Measurements from ENCODE around the gene MEF2D. TPM values are rescaled to one million over a fixed set of nuclear protein-coding genes. Genes with fewer than 3 reads are reported as not detected.

MEF2D gene
- total RNA-seq, 1 donor from 2014 or later, result 20.7 TPM

DNA sequence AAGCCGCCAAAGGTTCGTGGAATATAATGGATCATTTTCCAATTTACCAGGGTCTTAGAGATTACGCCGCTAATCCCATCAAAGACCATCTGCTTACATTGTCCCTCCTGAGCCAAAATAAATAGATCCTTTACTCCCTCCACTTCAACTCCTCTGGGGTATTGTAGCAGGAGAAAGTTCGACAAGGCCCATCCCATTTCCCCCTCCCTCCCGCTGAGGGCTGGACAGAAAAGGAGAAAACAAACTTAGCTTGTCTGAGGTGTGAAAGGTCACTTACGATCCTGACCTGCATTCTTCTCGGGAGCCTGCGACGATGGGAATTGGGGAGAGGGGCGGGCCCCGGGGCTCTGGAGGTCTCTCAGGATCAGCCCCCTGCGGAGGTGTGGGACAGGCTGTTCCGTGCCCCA, 60.8 kb downstream of the MEF2D start:
- no peak for DNase-seq (ENCODE audit: extremely low spot score, unreplicated experiment)
- H3K4me3 Mint-ChIP-seq, result no peak overlapping the region
- H3K4me1 Mint-ChIP-seq (ENCODE audit: unreplicated experiment), result peaks cover 8% of the 10 kb centered on the region
- H3K9me3 Mint-ChIP-seq, result no peaks in the 10 kb centered on the region
- H3K27ac Mint-ChIP-seq, result no peak overlapping the region
- no peaks in the 10 kb centered on the region for H3K36me3 Mint-ChIP-seq
- TF ChIP-seq, protein P1, sequence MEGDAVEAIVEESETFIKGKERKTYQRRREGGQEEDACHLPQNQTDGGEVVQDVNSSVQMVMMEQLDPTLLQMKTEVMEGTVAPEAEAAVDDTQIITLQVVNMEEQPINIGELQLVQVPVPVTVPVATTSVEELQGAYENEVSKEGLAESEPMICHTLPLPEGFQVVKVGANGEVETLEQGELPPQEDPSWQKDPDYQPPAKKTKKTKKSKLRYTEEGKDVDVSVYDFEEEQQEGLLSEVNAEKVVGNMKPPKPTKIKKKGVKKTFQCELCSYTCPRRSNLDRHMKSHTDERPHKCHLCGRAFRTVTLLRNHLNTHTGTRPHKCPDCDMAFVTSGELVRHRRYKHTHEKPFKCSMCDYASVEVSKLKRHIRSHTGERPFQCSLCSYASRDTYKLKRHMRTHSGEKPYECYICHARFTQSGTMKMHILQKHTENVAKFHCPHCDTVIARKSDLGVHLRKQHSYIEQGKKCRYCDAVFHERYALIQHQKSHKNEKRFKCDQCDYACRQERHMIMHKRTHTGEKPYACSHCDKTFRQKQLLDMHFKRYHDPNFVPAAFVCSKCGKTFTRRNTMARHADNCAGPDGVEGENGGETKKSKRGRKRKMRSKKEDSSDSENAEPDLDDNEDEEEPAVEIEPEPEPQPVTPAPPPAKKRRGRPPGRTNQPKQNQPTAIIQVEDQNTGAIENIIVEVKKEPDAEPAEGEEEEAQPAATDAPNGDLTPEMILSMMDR (conservative IDR thresholded peaks at IDR 0.05), result no peak
- peaks cover 94% of the 10 kb centered on the region for H3K27me3 Mint-ChIP-seq

DNA sequence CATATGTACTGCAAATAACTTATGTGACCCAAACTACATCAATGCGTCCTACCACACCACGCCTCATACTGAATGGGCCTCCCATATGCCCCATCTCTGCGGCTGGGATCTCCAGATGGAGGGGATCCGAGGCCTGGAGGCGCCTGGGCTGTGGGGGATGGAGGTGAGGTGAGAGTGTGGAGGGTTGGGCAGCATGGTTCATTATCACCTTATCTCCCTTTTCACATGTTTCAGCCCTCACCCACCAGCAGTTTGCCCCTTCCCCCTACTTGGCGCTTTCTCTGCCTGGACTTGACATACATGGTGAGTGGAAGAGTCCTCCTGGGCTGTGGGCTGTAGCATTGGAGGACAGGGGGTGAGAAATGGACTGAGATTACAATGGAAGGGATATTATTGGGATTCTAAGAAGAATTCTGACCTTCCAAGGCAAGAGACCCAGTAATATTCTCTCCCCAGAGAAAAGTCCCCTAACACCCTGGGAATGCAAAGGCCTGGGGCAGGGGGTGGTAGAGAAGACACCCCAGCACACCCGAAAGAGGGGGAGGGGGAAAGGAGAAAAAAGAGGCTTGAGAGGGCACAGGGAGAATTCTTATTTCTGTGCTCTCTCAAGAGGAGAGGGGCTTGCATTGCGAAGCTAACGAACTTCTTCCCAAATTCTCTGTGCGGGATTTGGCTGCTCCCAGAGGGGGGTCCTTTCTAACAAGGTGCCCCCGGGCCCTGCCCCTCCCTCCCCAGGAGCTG, 61.4 kb downstream of the MEF2D start:
- Mint-ChIP-seq H3K9me3 (no peaks in the 10 kb centered on the region), H3K27ac (no peak overlapping the region)

DNA sequence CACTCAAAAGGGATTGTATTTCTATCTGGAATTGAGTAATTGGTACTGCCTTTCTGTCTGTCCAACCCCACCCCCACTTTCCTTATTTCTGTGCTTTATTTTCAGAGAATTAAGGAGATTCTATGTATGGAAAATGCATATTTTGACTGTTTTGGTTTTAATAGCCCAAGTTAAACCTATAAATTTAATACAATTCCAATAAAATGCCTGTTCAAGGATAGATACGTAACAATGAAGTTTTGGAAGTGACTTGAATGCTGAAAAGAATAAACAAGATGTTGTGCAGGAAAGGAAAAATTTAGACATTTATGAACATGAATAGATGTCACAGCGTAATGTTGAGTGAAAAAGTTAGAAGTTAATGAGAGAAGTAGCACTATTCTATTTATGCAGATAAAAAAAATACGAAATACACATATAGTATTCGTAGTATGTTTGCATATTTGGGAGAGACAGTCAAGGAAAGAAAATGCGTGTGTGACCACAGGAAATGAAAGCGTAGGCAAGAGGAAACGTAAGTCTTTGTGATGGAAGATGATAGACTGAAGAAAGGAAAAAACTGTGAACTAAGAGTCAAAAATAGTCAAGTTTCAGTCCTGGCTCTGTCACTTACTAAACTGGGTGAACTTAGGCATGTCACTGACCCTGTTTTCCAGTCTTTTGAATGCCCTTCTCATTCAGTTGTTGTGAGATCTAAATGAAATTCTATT, 62.1 kb downstream of the MEF2D start:
- peaks cover 96% of the 10 kb centered on the region for H3K27me3 Mint-ChIP-seq
- no peak overlapping the region for H3K27ac Mint-ChIP-seq
- TF ChIP-seq, protein P1 (conservative IDR thresholded peaks at IDR 0.05), result no peak
- H3K4me1 Mint-ChIP-seq (ENCODE audit: unreplicated experiment), result peaks cover 8% of the 10 kb centered on the region
- H3K9me3 Mint-ChIP-seq, result no peaks in the 10 kb centered on the region
- DNase-seq (ENCODE audit: extremely low spot score, unreplicated experiment), result no peak
- H3K4me3 Mint-ChIP-seq, result no peak overlapping the region
- no peaks in the 10 kb centered on the region for H3K36me3 Mint-ChIP-seq

More for the DNA sequence above, 61.4 kb downstream of the MEF2D start:
- H3K27me3 Mint-ChIP-seq, result peaks cover 94% of the 10 kb centered on the region
- no peak overlapping the region for H3K4me3 Mint-ChIP-seq
- TF ChIP-seq, protein P1 (conservative IDR thresholded peaks at IDR 0.05), result no peak
- peaks cover 8% of the 10 kb centered on the region for H3K4me1 Mint-ChIP-seq (ENCODE audit: unreplicated experiment)
- DNase-seq (ENCODE audit: extremely low spot score, unreplicated experiment), result no peak
- no peaks in the 10 kb centered on the region for H3K36me3 Mint-ChIP-seq

DNA sequence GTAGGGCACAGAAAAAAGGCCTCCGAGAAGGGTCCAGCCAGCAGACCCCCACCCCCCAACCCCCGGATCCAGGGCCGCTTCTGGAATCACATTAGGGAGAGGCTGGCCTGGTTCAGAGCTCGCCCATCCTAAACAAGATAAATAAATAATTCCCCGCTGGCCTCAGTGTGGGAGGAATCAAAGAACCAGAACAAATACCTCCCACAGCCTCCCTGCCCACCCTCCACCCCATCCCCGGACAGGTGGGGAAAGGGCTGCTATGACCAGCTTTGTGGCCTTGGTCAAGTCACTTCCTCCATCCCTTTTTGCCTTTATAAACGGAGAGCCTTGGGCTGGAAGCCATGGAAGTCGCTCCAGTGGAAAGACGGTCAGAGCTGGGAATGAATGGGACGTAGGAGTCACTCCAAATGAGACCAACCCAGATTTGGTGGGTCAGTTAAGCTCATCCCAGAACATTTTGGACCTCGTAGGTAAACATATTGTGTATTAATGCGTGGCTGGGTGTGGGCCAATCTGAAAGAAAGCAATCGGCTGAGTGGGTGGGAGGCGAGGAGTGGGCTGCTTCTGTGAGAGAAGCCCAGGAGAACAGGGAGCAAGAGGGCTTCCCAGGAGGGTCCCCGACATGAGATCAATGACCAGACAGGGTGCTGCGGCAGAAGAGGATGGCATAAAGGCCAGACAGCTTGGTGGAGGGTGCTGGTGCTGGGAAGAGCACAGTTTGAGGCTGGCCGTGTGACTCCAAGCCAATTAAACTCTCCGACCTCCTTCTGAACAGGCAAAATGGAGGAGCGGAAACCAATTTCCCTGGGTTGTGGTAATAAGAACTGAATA, 63.3 kb downstream of the MEF2D start:
- no peak overlapping the region for H3K4me3 Mint-ChIP-seq
- no peaks in the 10 kb centered on the region for H3K9me3 Mint-ChIP-seq
- peaks cover 8% of the 10 kb centered on the region for H3K4me1 Mint-ChIP-seq (ENCODE audit: unreplicated experiment)
- TF ChIP-seq, protein P1 (conservative IDR thresholded peaks at IDR 0.05), result no peak
- H3K36me3 Mint-ChIP-seq, result no peaks in the 10 kb centered on the region
- peaks cover 96% of the 10 kb centered on the region for H3K27me3 Mint-ChIP-seq
- no peak for DNase-seq (ENCODE audit: extremely low spot score, unreplicated experiment)
- H3K27ac Mint-ChIP-seq, result no peak overlapping the region

DNA sequence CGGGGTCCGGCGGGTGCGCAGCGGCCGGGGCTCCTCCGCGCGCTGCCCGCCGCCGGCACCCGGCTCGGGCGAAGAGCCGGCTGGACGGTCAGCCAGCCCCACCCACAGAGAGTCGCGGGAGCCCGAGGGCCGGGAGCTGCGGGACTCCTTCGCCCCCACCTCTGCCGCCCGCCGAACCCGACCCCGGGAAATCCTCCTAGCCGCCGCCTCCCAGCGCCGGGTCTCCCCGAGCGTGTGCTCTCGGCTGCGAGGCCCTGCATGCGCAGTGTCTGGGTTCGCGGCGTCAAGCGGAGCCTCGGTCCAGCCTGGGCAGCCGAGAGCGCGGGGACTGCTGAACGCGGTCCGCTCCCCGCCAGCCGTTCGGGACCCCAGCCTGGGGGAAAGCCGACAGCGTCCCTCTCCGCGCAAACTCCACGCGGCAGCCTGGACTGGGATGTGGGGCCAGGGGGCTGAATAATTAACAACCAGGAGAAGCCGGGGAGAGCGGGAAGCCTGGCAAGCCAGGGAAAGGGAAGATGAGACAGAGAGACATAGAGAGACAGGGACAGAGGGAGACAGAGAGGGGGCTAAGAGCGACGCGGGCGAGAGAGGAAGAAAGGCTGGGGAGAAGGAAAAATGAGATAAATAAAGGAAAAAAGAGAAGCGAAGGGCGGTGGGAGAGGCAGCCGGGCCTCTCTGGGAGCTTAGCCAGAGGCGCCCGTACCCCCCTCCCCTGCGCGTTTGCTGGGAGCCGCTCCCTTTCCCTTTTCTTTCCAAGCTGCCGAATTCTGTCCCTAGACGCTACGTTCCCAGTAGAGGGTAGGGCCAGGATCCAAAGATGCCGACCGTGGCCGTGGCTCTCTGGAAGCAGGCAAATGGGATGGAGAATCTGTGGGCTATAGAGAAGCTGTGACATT, 64.2 kb downstream of the MEF2D start:
- Mint-ChIP-seq H3K36me3 (no peaks in the 10 kb centered on the region), H3K9me3 (no peaks in the 10 kb centered on the region), H3K27ac (no peak overlapping the region), H3K27me3 (peaks cover 96% of the 10 kb centered on the region), H3K4me3 (peak overlapping the region; percentile 48), H3K4me1 (ENCODE audit: unreplicated experiment) (peaks cover 8% of the 10 kb centered on the region)
- no peak for DNase-seq (ENCODE audit: extremely low spot score, unreplicated experiment)
- TF ChIP-seq, protein P1 (conservative IDR thresholded peaks at IDR 0.05), result no peak
